Smooth muscle cell (in vitro differentiated cells): ENCODE data around the gene ARMH3. TPM values are rescaled to one million over a fixed set of nuclear protein-coding genes. Genes with fewer than 3 reads are reported as not detected.

Source experiments
- DNase-seq: peaks from one replicate; lab custom pipeline; 2025; ENCODE audit not compliant: unreplicated experiment; lab: John Stamatoyannopoulos, UW
- H2AFZ ChIP-seq: fragments of 200-600 bp; sonication (generic); 2 replicates; pipeline ENCODE4 v1.6.0; 2016; ENCODE audit warnings: antibody characterized with exemption, low read depth, mild to moderate bottlenecking
- H3F3A ChIP-seq: fragments of 200-600 bp; sonication (generic); 2 replicates; pipeline ENCODE4 v1.6.0; 2017; ENCODE audit warnings: antibody characterized with exemption, low read depth
- H3K27ac ChIP-seq: fragments of 200-600 bp; sonication (generic); 2 replicates; pipeline ENCODE4 v1.5.1; 2016; ENCODE audit warnings: low read depth, mild to moderate bottlenecking
- H3K27me3 ChIP-seq: fragments of 200-600 bp; sonication (generic); 2 replicates; pipeline ENCODE4 v1.6.1; 2016; ENCODE audit warnings: low read depth, mild to moderate bottlenecking
- H3K36me3 ChIP-seq: fragments of 200-600 bp; sonication (generic); 2 replicates; pipeline ENCODE4 v1.5.1; 2016; ENCODE audit warnings: low read depth
- H3K4me1 ChIP-seq: fragments of 200-600 bp; sonication (generic); 2 replicates; pipeline ENCODE4 v1.5.1; 2016; ENCODE audit warnings: low read depth
- H3K4me2 ChIP-seq: fragments of 200-600 bp; sonication (generic); 2 replicates; pipeline ENCODE4 v1.6.0; 2016; ENCODE audit warnings: mild to moderate bottlenecking
- H3K4me3 ChIP-seq: fragments of 200-600 bp; sonication (generic); 2 replicates; pipeline ENCODE4 v1.5.1; 2016; ENCODE audit warnings: mild to moderate bottlenecking
- H3K79me2 ChIP-seq: fragments of 200-600 bp; sonication (generic); 2 replicates; pipeline ENCODE4 v1.6.0; 2016; ENCODE audit warnings: low read depth, mild to moderate bottlenecking
- H3K9ac ChIP-seq: fragments of 200-600 bp; sonication (generic); 2 replicates; pipeline ENCODE4 v1.6.0; 2016; ENCODE audit warnings: low read depth
- H3K9me3 ChIP-seq: fragments of 200-600 bp; sonication (generic); replicated peaks from 2 replicates; pipeline ENCODE4 v1.5.1; 2016; ENCODE audit warnings: low read depth
- H4K20me1 ChIP-seq: fragments of 200-600 bp; sonication (generic); 2 replicates; pipeline ENCODE4 v1.6.0; 2016; ENCODE audit warnings: low read depth
- WGBS: methylation state at CpG from one replicate; pipeline ENCODE4 v1.1.7; 2016; ENCODE audit warnings: low lambda C conversion rate; 5-methylcytosine and 5-hydroxymethylcytosine counted together
- polyA plus RNA-seq: library from polyadenylated mRNA; unstranded; fragments of >200 nt; fragmentation: Nextera tagmentation; extraction: Ambion mirVana; gene quantifications from 2 replicates; pipeline ENCODE4 v1.2.1, GENCODE V29; 2016
- total RNA-seq: library from RNA; depleted of rRNA; stranded (reverse); fragments of >200 nt; gene quantifications from 2 replicates; pipeline ENCODE4 v1.2.3, GENCODE V29; 2014
- TF ChIP-seq, protein P1 (sequence below): fragments of 200-600 bp; sonication (generic); IDR thresholded peaks from 2 replicates; pipeline ENCODE4 v1.5.1; 2017; ENCODE audit warnings: borderline replicate concordance, mild to moderate bottlenecking, antibody characterized with exemption; ENCODE audit not compliant: insufficient read depth, poor library complexity, severe bottlenecking

Gene ARMH3
- total and polyA plus RNA-seq, 2 experiments from 2014 or later = 7.6 to 10.8 TPM

GRCh38 chr10:101956117-101956516 is 99.9 kb downstream of the ARMH3 start:
- Histone ChIP-seq H3K4me3 (no peak overlapping the region), H3F3A (no peaks in the 10 kb centered on the region), H3K4me2 (no peak overlapping the region), H2AFZ (no peak overlapping the region), H4K20me1 (no peaks in the 10 kb centered on the region), H3K36me3 (peaks cover 16% of the 10 kb centered on the region), H3K27me3 (no peaks in the 10 kb centered on the region), H3K27ac (no peak overlapping the region), H3K4me1 (peaks cover 23% of the 10 kb centered on the region), H3K79me2 (no peaks in the 10 kb centered on the region), H3K9me3 (no peaks in the 10 kb centered on the region), H3K9ac (no peak overlapping the region)
- TF ChIP-seq, protein P1, sequence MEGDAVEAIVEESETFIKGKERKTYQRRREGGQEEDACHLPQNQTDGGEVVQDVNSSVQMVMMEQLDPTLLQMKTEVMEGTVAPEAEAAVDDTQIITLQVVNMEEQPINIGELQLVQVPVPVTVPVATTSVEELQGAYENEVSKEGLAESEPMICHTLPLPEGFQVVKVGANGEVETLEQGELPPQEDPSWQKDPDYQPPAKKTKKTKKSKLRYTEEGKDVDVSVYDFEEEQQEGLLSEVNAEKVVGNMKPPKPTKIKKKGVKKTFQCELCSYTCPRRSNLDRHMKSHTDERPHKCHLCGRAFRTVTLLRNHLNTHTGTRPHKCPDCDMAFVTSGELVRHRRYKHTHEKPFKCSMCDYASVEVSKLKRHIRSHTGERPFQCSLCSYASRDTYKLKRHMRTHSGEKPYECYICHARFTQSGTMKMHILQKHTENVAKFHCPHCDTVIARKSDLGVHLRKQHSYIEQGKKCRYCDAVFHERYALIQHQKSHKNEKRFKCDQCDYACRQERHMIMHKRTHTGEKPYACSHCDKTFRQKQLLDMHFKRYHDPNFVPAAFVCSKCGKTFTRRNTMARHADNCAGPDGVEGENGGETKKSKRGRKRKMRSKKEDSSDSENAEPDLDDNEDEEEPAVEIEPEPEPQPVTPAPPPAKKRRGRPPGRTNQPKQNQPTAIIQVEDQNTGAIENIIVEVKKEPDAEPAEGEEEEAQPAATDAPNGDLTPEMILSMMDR = no peak
- no peak for DNase-seq
- 95% methylated on average over 1 of the region's 1 CpG for WGBS

DNA sequence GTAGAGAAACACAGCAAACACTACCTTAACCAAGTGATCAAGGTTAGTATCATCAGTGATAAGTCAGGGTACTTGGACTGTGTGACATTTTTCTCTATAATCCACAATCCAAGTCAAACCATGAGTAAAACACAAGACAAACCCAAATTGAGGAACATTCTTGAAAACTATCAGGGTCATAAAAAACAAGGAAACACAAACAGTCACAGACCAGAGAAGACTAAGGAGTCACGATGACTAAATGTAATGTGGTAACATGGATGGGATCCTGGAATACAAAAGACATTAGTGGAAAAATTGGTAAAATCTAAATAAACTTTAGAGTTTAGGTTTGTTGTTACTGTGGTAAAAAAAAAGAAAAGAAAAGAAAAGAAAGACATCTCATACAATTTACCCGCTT is 103.8 kb downstream of the ARMH3 start:
- Histone ChIP-seq H3K4me3 (no peak overlapping the region), H2AFZ (no peak overlapping the region), H3K79me2 (no peaks in the 10 kb centered on the region), H3K27ac (no peak overlapping the region), H3K9me3 (no peaks in the 10 kb centered on the region), H3F3A (no peaks in the 10 kb centered on the region), H3K4me1 (peaks cover 11% of the 10 kb centered on the region), H3K9ac (no peak overlapping the region), H4K20me1 (no peaks in the 10 kb centered on the region), H3K27me3 (no peaks in the 10 kb centered on the region), H3K36me3 (peaks cover 16% of the 10 kb centered on the region), H3K4me2 (no peak overlapping the region)
- DNase-seq = no peak
- TF ChIP-seq, protein P1 = no peak
- WGBS = 86% methylated on average over 2 of the region's 2 CpGs

DNA sequence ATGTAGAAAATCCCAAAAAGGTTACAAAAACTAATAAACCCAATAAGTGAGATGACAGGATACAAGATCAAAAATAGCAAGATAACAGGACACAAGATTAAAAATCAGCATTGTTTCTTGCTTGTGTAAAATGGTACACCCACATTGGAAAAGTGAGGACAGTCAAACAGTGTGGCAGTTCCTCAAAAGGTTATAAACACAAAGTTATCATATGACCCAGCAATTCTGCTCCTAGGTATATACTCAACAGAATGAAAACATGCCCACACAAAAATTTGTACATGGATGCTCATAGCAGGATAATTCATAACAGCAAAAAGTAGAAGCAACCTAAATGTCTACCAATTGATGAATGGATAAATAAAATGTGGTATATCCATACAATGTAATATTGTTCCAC is 105.8 kb downstream of the ARMH3 start:
- no peaks in the 10 kb centered on the region for H4K20me1 ChIP-seq
- H3F3A ChIP-seq = no peaks in the 10 kb centered on the region
- H3K4me1 ChIP-seq = no peaks in the 10 kb centered on the region
- H3K27ac ChIP-seq = no peak overlapping the region
- no peak overlapping the region for H2AFZ ChIP-seq
- H3K4me2 ChIP-seq = no peak overlapping the region
- TF ChIP-seq, protein P1 = no peak
- H3K79me2 ChIP-seq = no peaks in the 10 kb centered on the region
- peaks cover 9% of the 10 kb centered on the region for H3K36me3 ChIP-seq
- H3K9me3 ChIP-seq = no peaks in the 10 kb centered on the region
- no peaks in the 10 kb centered on the region for H3K27me3 ChIP-seq
- H3K4me3 ChIP-seq = no peak overlapping the region
- H3K9ac ChIP-seq = no peak overlapping the region
- no peak for DNase-seq

GRCh38 chr10:101941871-101942270 is 114.1 kb downstream of the ARMH3 start:
- H3K27ac ChIP-seq = peak overlapping the region; percentile 91
- no peaks in the 10 kb centered on the region for H3K36me3 ChIP-seq
- H3F3A ChIP-seq = peaks cover 44% of the 10 kb centered on the region
- peaks cover 5% of the 10 kb centered on the region for H3K79me2 ChIP-seq
- no peak overlapping the region for H2AFZ ChIP-seq
- H4K20me1 ChIP-seq = peaks cover 27% of the 10 kb centered on the region
- H3K4me2 ChIP-seq = peak overlapping the region; percentile 68
- H3K4me1 ChIP-seq = peaks cover 29% of the 10 kb centered on the region
- no peak overlapping the region for H3K4me3 ChIP-seq
- TF ChIP-seq, protein P1 = no peak
- no peaks in the 10 kb centered on the region for H3K9me3 ChIP-seq
- WGBS = 25% methylated on average over 1 of the region's 1 CpG
- no peak overlapping the region for H3K9ac ChIP-seq
- no peak for DNase-seq
- H3K27me3 ChIP-seq = no peaks in the 10 kb centered on the region
